Tibial artery (tissue), 4 donors: ENCODE results near the gene DDHD1.

ENCODE experiments used
- DNase-seq, 2 donors: peaks; one replicate each; pipeline ENCODE4 v3.0.0-alpha.2; 2019
- H3K27ac ChIP-seq, 2 donors: fragments of 200-600 bp; sonication (generic) in 1 of 2; 1 replicate in 1 of 2; 2 replicates in 1 of 2; pipeline ENCODE4 v1.5.1; 2018 to 2019; ENCODE audit warnings: mild to moderate bottlenecking in 1 of 2
- H3K27me3 ChIP-seq, 2 donors: fragments of 200-600 bp; sonication (generic) in 1 of 2; one replicate each; pipeline versions ENCODE4 v1.5.1 to v1.6.0; 2016 to 2019
- H3K36me3 ChIP-seq, 3 donors: fragments of 200-600 bp; sonication (generic) in 2 of 3; one replicate each; pipeline ENCODE4 v1.5.1; 2016 to 2019; ENCODE audit warnings: mild to moderate bottlenecking in 2 of 3
- H3K4me1 ChIP-seq, 4 donors: fragments of 200-600 bp; sonication (generic) in 2 of 4; 1 replicate in 3 of 4; 2 replicates in 1 of 4; pipeline ENCODE4 v1.5.1; 2016 to 2019
- H3K4me3 ChIP-seq, 2 donors: fragments of 200-600 bp; sonication (generic) in 1 of 2; 1 replicate in 1 of 2; 2 replicates in 1 of 2; pipeline ENCODE4 v1.5.1; 2018 to 2019; ENCODE audit warnings: mild to moderate bottlenecking in 2 of 2
- H3K9me3 ChIP-seq, 3 donors: fragments of 200-600 bp; sonication (generic) in 1 of 3; one replicate each; pipeline ENCODE4 v1.5.1; 2016 to 2019
- intact Hi-C: fragments of 100-400 bp; cut with DNase I; formaldehyde crosslinking; loops from one replicate; pipeline ENCODE4 v1.15.0; 2023; ENCODE audit warnings: low total_unique reads
- TF ChIP-seq, protein P1 (sequence below), 2 experiments: fragments of 200-600 bp in 1 of 2; fragments of 450-650 bp in 1 of 2; IDR thresholded peaks; one replicate each; pipeline ENCODE4 v1.5.1; 2017 to 2019; ENCODE audit warnings: antibody characterized with exemption in 2 of 2, mild to moderate bottlenecking in 1 of 2, moderate library complexity in 1 of 2

Gene DDHD1

GRCh38 chr14:53148671-53149070 is 4.5 kb downstream of the DDHD1 start:
- TF ChIP-seq, protein P1, sequence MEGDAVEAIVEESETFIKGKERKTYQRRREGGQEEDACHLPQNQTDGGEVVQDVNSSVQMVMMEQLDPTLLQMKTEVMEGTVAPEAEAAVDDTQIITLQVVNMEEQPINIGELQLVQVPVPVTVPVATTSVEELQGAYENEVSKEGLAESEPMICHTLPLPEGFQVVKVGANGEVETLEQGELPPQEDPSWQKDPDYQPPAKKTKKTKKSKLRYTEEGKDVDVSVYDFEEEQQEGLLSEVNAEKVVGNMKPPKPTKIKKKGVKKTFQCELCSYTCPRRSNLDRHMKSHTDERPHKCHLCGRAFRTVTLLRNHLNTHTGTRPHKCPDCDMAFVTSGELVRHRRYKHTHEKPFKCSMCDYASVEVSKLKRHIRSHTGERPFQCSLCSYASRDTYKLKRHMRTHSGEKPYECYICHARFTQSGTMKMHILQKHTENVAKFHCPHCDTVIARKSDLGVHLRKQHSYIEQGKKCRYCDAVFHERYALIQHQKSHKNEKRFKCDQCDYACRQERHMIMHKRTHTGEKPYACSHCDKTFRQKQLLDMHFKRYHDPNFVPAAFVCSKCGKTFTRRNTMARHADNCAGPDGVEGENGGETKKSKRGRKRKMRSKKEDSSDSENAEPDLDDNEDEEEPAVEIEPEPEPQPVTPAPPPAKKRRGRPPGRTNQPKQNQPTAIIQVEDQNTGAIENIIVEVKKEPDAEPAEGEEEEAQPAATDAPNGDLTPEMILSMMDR (IDR thresholded peaks at IDR 0.05) = no peak
- intact Hi-C loops = no loop called here
- DNase-seq = no peak
- H3K4me1 ChIP-seq = peaks cover 0 to 20% (median 2%) of the 10 kb centered on the region in 4 donors
- H3K4me3 ChIP-seq = no peak overlapping the region
- no peaks in the 10 kb centered on the region for H3K27me3 ChIP-seq
- no peak overlapping the region for H3K27ac ChIP-seq
- no peaks in the 10 kb centered on the region for H3K36me3 ChIP-seq
- no peaks in the 10 kb centered on the region for H3K9me3 ChIP-seq

DNA sequence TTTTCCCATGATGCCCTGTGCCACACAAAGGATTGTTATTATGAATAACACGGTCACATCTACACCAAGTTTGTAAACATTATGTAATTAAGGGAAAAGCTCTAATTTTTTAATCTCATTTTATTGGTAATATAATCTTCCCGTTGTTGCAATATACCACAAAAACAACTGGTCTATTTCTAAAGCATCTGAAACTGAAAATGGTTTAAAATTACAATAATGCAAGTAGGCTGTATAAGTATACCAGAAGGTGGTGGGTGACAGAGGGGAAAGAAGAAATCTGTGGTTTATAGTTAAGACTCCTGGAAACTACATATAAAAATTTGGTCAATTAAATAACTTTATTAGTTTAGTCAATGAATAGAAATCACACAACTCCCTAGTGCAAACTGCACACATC is 5.2 kb downstream of the DDHD1 start:
- Histone ChIP-seq H3K9me3 (peaks cover 0 to 2% (median 0%) of the 10 kb centered on the region in 3 donors), H3K27me3 (no peaks in the 10 kb centered on the region), H3K4me1 (peaks cover 0 to 20% (median 2%) of the 10 kb centered on the region in 4 donors), H3K36me3 (no peaks in the 10 kb centered on the region), H3K27ac (no peak overlapping the region), H3K4me3 (no peak overlapping the region)
- intact Hi-C loops = no loop called here
- TF ChIP-seq, protein P1 (IDR thresholded peaks at IDR 0.05) = no peak
- no peak for DNase-seq

DNA sequence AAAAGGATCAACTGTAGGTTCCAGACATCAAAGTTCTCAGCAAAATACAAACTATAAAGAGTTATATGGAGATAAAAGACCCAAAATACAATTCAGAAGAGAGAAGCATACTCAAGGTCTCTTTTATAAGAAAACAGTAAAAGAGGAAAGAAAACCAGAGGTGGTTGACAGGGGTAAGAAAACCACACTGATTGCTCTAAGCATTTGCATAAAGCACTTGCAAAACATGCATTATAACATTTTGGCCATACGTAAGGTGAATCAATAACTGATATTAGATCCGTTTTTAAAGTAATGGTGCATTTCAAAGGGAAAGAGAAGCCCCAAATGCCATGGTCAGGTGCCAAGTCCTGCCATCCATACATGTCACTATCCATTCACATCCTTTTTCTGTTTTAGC is 5.9 kb downstream of the DDHD1 start:
- DNase-seq = no peak
- TF ChIP-seq, protein P1 (IDR thresholded peaks at IDR 0.05) = no peak
- Histone ChIP-seq H3K4me3 (no peak overlapping the region), H3K9me3 (peaks cover 0 to 7% (median 0%) of the 10 kb centered on the region in 3 donors), H3K27me3 (no peaks in the 10 kb centered on the region), H3K27ac (no peak overlapping the region), H3K4me1 (peaks cover 0 to 20% (median 2%) of the 10 kb centered on the region in 4 donors), H3K36me3 (no peaks in the 10 kb centered on the region)
- intact Hi-C loops = no loop called here

DNA sequence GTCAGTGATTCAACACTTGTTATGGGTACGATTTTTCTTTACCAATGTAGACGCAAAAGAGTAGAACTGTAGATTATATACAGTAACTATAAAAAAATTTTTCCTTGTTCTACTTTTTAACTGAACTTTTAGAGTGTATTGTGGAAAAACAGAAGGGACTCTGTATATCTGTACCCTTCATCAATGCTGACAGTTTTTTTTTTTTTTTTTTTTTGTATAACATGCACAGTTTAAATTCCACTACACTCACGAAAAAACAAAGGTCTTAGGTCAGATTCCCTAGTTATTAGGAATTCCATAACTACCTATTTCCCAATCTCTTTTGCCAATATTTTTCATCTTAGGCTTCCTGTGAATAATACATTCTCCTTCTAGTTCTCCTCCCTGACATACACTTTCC is 6.4 kb downstream of the DDHD1 start:
- Histone ChIP-seq H3K9me3 (peaks cover 0 to 12% (median 0%) of the 10 kb centered on the region in 3 donors), H3K4me1 (peaks cover 0 to 20% (median under 1%) of the 10 kb centered on the region in 4 donors), H3K27me3 (no peaks in the 10 kb centered on the region), H3K4me3 (no peak overlapping the region), H3K27ac (no peak overlapping the region), H3K36me3 (no peaks in the 10 kb centered on the region)
- intact Hi-C loops = no loop called here
- TF ChIP-seq, protein P1 (IDR thresholded peaks at IDR 0.05) = no peak
- DNase-seq = no peak

GRCh38 chr14:53144244-53144643 is 8.9 kb downstream of the DDHD1 start:
- no peak for DNase-seq
- TF ChIP-seq, protein P1 (IDR thresholded peaks at IDR 0.05) = no peak
- Histone ChIP-seq H3K4me3 (no peak overlapping the region), H3K4me1 (no peaks in the 10 kb centered on the region), H3K36me3 (peaks cover 0 to 12% (median 7%) of the 10 kb centered on the region in 3 donors), H3K9me3 (peaks cover 2 to 35% (median 20%) of the 10 kb centered on the region in 3 donors), H3K27me3 (no peaks in the 10 kb centered on the region), H3K27ac (no peak overlapping the region)
- intact Hi-C loops = no loop called here

- Histone ChIP-seq H3K4me3 (no peak overlapping the region), H3K27ac (no peak overlapping the region), H3K4me1 (no peaks in the 10 kb centered on the region), H3K27me3 (no peaks in the 10 kb centered on the region), H3K9me3 (peaks cover 2 to 56% (median 27%) of the 10 kb centered on the region in 3 donors), H3K36me3 (peaks cover 0 to 22% (median 7%) of the 10 kb centered on the region in 3 donors)
- TF ChIP-seq, protein P1 (IDR thresholded peaks at IDR 0.05) = no peak
- no peak for DNase-seq
- intact Hi-C loops = no loop called here
These were observed 12.5 kb downstream of the DDHD1 start for GRCh38 chr14:53140585-53140984.
